ENCODE measurements around the gene BICC1.

- TF ChIP-seq EZH2 (IDR thresholded peaks at IDR 0.05) (no peak), EZH2phosphoT487 (IDR thresholded peaks at IDR 0.05) (no peak)
Measured at GRCh38 chr10:58516119-58516518, 3.4 kb downstream of the BICC1 start.
